ELF-1 (cell line): ENCODE data around the gene PER2.
"Not testable (repeated sequence)": the region's sequence is repeated elsewhere in the genome, so short reads cannot be mapped to it uniquely, and the experiment has no call there.

Experiments used
- DNase-seq: peaks from one replicate; pipeline ENCODE4 v3.0.0-alpha.2; 2016; ENCODE audit warnings: low read depth, low spot score

PER2 gene

GRCh38 chr2:238288650-238289573 lies 502 bp upstream of the PER2 start:
- peak; percentile 100 for DNase-seq

GRCh38 chr2:238286987-238287736 lies 1.2 kb downstream of the PER2 start:
- no peak for DNase-seq

GRCh38 chr2:238286551-238286950 lies 1.9 kb downstream of the PER2 start:
- no peak for DNase-seq

GRCh38 chr2:238286095-238286494 lies 2.3 kb downstream of the PER2 start:
- DNase-seq: no peak

GRCh38 chr2:238285653-238286082 lies 2.7 kb downstream of the PER2 start:
- peak; percentile 88 for DNase-seq

GRCh38 chr2:238284802-238285515 lies 3.5 kb downstream of the PER2 start:
- peak; percentile 44 for DNase-seq

- DNase-seq: no peak
These were observed 5.3 kb downstream of the PER2 start for GRCh38 chr2:238282861-238283738.

GRCh38 chr2:238281826-238282480 lies 6.5 kb downstream of the PER2 start:
- no peak for DNase-seq

- no peak for DNase-seq
These were observed 8.2 kb downstream of the PER2 start for GRCh38 chr2:238280083-238280825.

GRCh38 chr2:238279324-238279682 lies 9.1 kb downstream of the PER2 start:
- DNase-seq: no peak

- DNase-seq: no peak
These were observed 9.6 kb downstream of the PER2 start for GRCh38 chr2:238278626-238279323.

GRCh38 chr2:238277695-238278094 lies 10.7 kb downstream of the PER2 start:
- DNase-seq: peak; percentile 48

- no peak for DNase-seq
These were observed 14.1 kb downstream of the PER2 start for GRCh38 chr2:238274152-238274865.

- not testable (repeated sequence) for DNase-seq
These were observed 15.0 kb downstream of the PER2 start for GRCh38 chr2:238273433-238273832.

GRCh38 chr2:238272156-238272555 lies 16.3 kb downstream of the PER2 start:
- no peak for DNase-seq

- peak; percentile 64 for DNase-seq
These were observed 16.7 kb downstream of the PER2 start for GRCh38 chr2:238271686-238272085.

GRCh38 chr2:238271061-238271554 lies 17.3 kb downstream of the PER2 start:
- no peak for DNase-seq

GRCh38 chr2:238270606-238271005 lies 17.8 kb downstream of the PER2 start:
- no peak for DNase-seq
